Liver (tissue), 9 donors: ENCODE results near the gene ATF5. TPM values are rescaled to one million over a fixed set of nuclear protein-coding genes. Genes with fewer than 3 reads are reported as not detected.

Experiments
- DNase-seq: peaks from one replicate; pipeline ENCODE4 v3.0.0-alpha.2; 2017; ENCODE audit warnings: low spot score
- H3K27ac ChIP-seq, 2 donors: one replicate each; pipeline ENCODE4 v1.7.0; 2013; ENCODE audit warnings: inconsistent platforms in 2 of 2, low read length in 2 of 2, control low read depth in 1 of 2, low read depth in 1 of 2, mild to moderate bottlenecking in 1 of 2
- H3K27me3 ChIP-seq, 4 donors: one replicate each; pipeline versions ENCODE4 v1.6.1 to v1.7.0; 2013; ENCODE audit warnings: low read length in 3 of 4, inconsistent platforms in 1 of 4, mild to moderate bottlenecking in 1 of 4, moderate library complexity in 1 of 4; ENCODE audit not compliant: control insufficient read depth in 4 of 4, insufficient read depth in 4 of 4
- H3K36me3 ChIP-seq, 4 donors: one replicate each; pipeline versions ENCODE4 v1.6.1 to v1.7.0; 2013; ENCODE audit warnings: low read length in 3 of 4, mild to moderate bottlenecking in 3 of 4, low read depth in 1 of 4, moderate library complexity in 1 of 4; ENCODE audit not compliant: control insufficient read depth in 4 of 4, insufficient read depth in 3 of 4
- H3K4me1 ChIP-seq, 4 donors: one replicate each; pipeline versions ENCODE4 v1.6.1 to v1.7.0; 2013; ENCODE audit warnings: low read length in 3 of 4, mild to moderate bottlenecking in 3 of 4, moderate library complexity in 1 of 4; ENCODE audit not compliant: control insufficient read depth in 4 of 4, insufficient read depth in 4 of 4
- H3K4me3 ChIP-seq, 3 donors: one replicate each; pipeline versions ENCODE4 v1.6.1 to v1.7.0; 2013; ENCODE audit warnings: low read length in 3 of 3, control low read depth in 1 of 3, low read depth in 1 of 3, mild to moderate bottlenecking in 1 of 3
- H3K9ac ChIP-seq, 2 donors: one replicate each; pipeline ENCODE4 v1.7.0; 2013; ENCODE audit warnings: low read length in 2 of 2, mild to moderate bottlenecking in 2 of 2, moderate library complexity in 2 of 2, control low read depth in 1 of 2, low read depth in 1 of 2
- H3K9me3 ChIP-seq, 4 donors: one replicate each; pipeline versions ENCODE4 v1.6.1 to v1.7.0; 2013; ENCODE audit warnings: low read length in 3 of 4; ENCODE audit not compliant: control insufficient read depth in 4 of 4
- ATF3 ChIP-seq: IDR thresholded peaks from 2 replicates; pipeline ENCODE4 v1.6.1; 2016; ENCODE audit warnings: antibody characterized with exemption
- CTCF ChIP-seq: fragments of 150-350 bp; IDR thresholded peaks from 2 replicates; pipeline ENCODE4 v1.5.1; 2017; ENCODE audit warnings: improper control_type of control experiment, low read depth, low read length; ENCODE audit not compliant: missing input control
- FOXA1 ChIP-seq: IDR thresholded peaks from 2 replicates; pipeline ENCODE4 v1.6.1; 2016; ENCODE audit warnings: antibody characterized with exemption
- FOXA2 ChIP-seq: IDR thresholded peaks from 2 replicates; pipeline ENCODE4 v1.6.1; 2016; ENCODE audit warnings: antibody characterized with exemption
- GABPA ChIP-seq, 2 donors: IDR thresholded peaks in 1 of 2; conservative IDR thresholded peaks in 1 of 2; 2 replicates each; pipeline ENCODE4 v1.6.1; 2016; ENCODE audit warnings: antibody characterized with exemption in 2 of 2, mild to moderate bottlenecking in 1 of 2, moderate library complexity in 1 of 2
- HNF4A ChIP-seq, 2 donors: conservative IDR thresholded peaks; 2 replicates each; pipeline ENCODE4 v1.6.1; 2016; ENCODE audit warnings: antibody characterized with exemption in 2 of 2, mild to moderate bottlenecking in 2 of 2
- JUND ChIP-seq, 2 donors: IDR thresholded peaks; 2 replicates each; pipeline ENCODE4 v1.6.1; 2016; ENCODE audit warnings: antibody characterized with exemption in 2 of 2
- MAX ChIP-seq: IDR thresholded peaks from 2 replicates; pipeline ENCODE4 v1.6.1; 2016; ENCODE audit warnings: antibody characterized with exemption
- NR2F2 ChIP-seq: IDR thresholded peaks from 2 replicates; pipeline ENCODE4 v1.6.1; 2016; ENCODE audit warnings: antibody characterized with exemption
- RAD21 ChIP-seq, 2 donors: IDR thresholded peaks; 2 replicates each; pipeline ENCODE4 v1.6.1; 2016; ENCODE audit warnings: antibody characterized with exemption in 2 of 2, mild to moderate bottlenecking in 2 of 2
- REST ChIP-seq: IDR thresholded peaks from 2 replicates; pipeline ENCODE4 v1.6.1; 2016; ENCODE audit warnings: antibody characterized with exemption, mild to moderate bottlenecking
- RXRA ChIP-seq, 2 donors: IDR thresholded peaks; 2 replicates each; pipeline ENCODE4 v1.6.1; 2017 to 2018; ENCODE audit warnings: antibody characterized with exemption in 2 of 2, mild to moderate bottlenecking in 1 of 2
- SP1 ChIP-seq: IDR thresholded peaks from 2 replicates; pipeline ENCODE4 v1.6.1; 2018; ENCODE audit warnings: antibody characterized with exemption, mild to moderate bottlenecking
- TAF1 ChIP-seq: conservative IDR thresholded peaks from 2 replicates; pipeline ENCODE4 v1.6.1; 2016; ENCODE audit warnings: antibody characterized with exemption, mild to moderate bottlenecking
- YY1 ChIP-seq: IDR thresholded peaks from 2 replicates; pipeline ENCODE4 v1.6.1; 2016; ENCODE audit warnings: antibody characterized with exemption, mild to moderate bottlenecking
- WGBS: extraction: QIAGEN DNeasy Blood & Tissue Kit; methylation state at CpG from one replicate; pipeline ENCODE4 v1.1.7; 2013; 5-methylcytosine and 5-hydroxymethylcytosine counted together
- polyA plus RNA-seq, 2 donors: library from polyadenylated mRNA; stranded (reverse) in 1 of 2; unstranded in 1 of 2; fragments of 200-250 nt in 1 of 2; fragments of >200 nt in 1 of 2; fragmentation: Nextera tagmentation in 1 of 2; extraction: Ambion mirVana in 1 of 2; gene quantifications; one replicate each; pipeline versions ENCODE4 v1.2.1 to v1.2.3, GENCODE V29; 2013 to 2015
- total RNA-seq, 2 donors: library from RNA; depleted of rRNA; stranded (reverse); fragments of >200 nt; gene quantifications; one replicate each; pipeline ENCODE4 v1.2.3, GENCODE V29; 2014
- donor health status: healthy.
- donor health status: healthy.
- donor health status: healthy.
- donor health status: healthy.
- donor health status: healthy.

The ATF5 gene
- total and polyA plus RNA-seq, 4 donors, result 42.3 to 2,086 (median 347) TPM

- H3K36me3 ChIP-seq, result peaks cover 9 to 16% (median 13%) of the 10 kb centered on the region in 4 donors
- 96% methylated on average over 23 of the region's 23 CpGs for WGBS
- no peaks in the 10 kb centered on the region for H3K9me3 ChIP-seq
- H3K4me1 ChIP-seq, result peaks cover 0 to 9% (median 4%) of the 10 kb centered on the region in 4 donors
- no peak overlapping the region for H3K4me3 ChIP-seq
- no peak for DNase-seq
- TF ChIP-seq RAD21 (IDR thresholded peaks at IDR 0.05) (no peak), MAX (no peak), FOXA1 (no peak), HNF4A (conservative IDR thresholded peaks at IDR 0.05) (no peak), RXRA (IDR thresholded peaks at IDR 0.05) (no peak), SP1 (no peak), REST (no peak), ATF3 (no peak), FOXA2 (no peak), YY1 (no peak), GABPA (IDR thresholded peaks at IDR 0.05 in 1 of 2, conservative IDR thresholded peaks at IDR 0.05 in 1 of 2) (no peak), JUND (IDR thresholded peaks at IDR 0.05) (no peak), TAF1 (no peak), NR2F2 (no peak)
- H3K27me3 ChIP-seq, result no peaks in the 10 kb centered on the region
- no peak overlapping the region for H3K9ac ChIP-seq
- H3K27ac ChIP-seq, result no peak overlapping the region
Measured at GRCh38 chr19:49889038-49889686, 39.8 kb upstream of the ATF5 start.

GRCh38 chr19:49889687-49890348, 39.2 kb upstream of the ATF5 start:
- Histone ChIP-seq H3K4me3 (peak overlapping the region in 1 of 3 donors; percentile 14), H3K9me3 (no peaks in the 10 kb centered on the region), H3K36me3 (peaks cover 2 to 9% (median 6%) of the 10 kb centered on the region in 4 donors), H3K27ac (no peak overlapping the region), H3K9ac (no peak overlapping the region), H3K4me1 (peaks cover 0 to 9% (median 4%) of the 10 kb centered on the region in 4 donors), H3K27me3 (no peaks in the 10 kb centered on the region)
- peak; percentile 84 for DNase-seq
- TF ChIP-seq RAD21 (IDR thresholded peaks at IDR 0.05) (peak in 1 of 2 donors; percentile 72), SP1 (no peak), CTCF (peak; percentile 50)
- 36% methylated on average over 71 of the region's 71 CpGs for WGBS
